Stimulated activated CD4-positive, alpha-beta T cell treated with anti-CD3 and anti-CD28 coated beads, Interleukin-4, amount 100 ng/mL, for 48 hours (primary cell): ENCODE data around the gene RMND5B.
"Not testable (repeated sequence)": the region's sequence is repeated elsewhere in the genome, so short reads cannot be mapped to it uniquely, and the experiment has no call there.

ENCODE experiments used
- DNase-seq, 2 donors: peaks; one replicate each; pipeline ENCODE4 v3.0.0-alpha.2; 2020; ENCODE audit warnings: low read depth in 2 of 2

RMND5B gene

DNA sequence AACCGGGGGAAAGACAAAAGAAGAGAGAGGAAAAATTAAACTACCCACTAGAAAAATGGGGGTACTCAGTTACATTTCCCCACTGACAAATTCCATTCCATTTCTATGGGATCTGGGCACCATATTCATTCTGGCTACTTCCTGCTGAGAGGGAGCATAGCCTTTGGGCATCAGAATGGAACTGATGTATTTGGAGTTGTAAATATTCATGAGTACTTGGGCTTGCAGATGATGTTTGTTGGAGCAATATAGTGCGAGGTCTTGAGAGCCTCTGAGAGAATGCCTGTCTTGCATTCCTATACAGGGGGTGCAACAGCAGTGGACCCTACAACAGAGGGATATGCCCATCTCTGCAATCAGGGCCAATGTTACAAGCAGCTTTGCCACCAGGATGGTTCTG is 39.6 kb downstream of the RMND5B start:
- no peak for DNase-seq

DNA sequence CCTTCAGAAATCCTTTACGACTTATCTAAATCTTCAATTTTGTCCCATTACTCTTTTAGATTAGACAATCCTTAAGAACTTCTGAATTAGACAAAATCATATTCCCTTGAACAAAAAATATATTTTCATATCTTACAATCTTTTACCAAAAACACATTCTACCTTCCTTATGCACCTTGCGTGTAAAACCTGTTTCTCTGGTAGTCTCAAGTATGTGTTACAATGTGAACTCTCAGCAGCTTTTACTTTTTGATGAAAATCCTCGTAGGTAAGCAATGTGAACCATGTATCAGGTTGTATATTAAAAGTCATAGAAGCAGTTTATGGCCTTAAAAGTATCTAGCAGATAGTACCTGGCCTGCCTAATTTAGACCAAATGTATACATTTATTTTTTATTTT is 43.6 kb downstream of the RMND5B start:
- no peak for DNase-seq

DNA sequence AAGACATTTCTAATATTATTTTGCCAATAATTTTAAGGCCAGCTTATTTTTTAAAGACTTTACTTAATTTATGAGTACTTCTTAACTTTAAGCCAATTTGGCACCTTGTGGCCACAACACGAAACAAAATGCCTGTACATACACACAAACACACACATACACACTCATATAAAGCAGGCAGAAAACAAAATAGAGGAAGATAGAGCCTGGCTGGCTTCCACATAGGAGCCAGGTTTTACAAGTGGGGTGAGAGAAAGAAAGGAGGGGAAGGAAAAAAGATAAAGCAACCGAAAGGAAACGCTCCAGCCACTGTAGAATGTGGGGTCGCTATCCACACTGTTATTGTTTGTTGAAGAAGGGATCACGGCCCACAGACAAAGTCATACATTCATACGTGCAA is 46.0 kb downstream of the RMND5B start:
- DNase-seq, result no peak

DNA sequence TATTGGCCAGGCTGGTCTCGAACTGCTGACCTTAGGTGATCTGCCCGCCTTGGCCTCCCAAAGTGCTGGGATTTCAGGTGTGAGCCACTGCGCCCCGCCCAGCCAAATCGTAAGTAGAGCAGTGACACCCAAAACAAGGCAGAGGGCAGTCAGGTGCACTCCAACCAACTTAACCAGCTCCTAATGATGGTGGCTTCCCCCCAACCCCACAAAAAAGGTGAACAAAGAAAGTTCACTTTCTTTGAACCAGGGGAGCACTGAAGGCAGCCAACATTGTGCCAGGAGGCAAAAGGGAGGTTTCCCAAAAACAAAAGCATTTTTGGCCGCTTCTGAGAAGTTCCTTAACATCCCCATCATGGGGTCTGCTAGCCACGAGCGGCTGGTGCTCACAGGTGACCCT is 46.8 kb downstream of the RMND5B start:
- no peak for DNase-seq

DNA sequence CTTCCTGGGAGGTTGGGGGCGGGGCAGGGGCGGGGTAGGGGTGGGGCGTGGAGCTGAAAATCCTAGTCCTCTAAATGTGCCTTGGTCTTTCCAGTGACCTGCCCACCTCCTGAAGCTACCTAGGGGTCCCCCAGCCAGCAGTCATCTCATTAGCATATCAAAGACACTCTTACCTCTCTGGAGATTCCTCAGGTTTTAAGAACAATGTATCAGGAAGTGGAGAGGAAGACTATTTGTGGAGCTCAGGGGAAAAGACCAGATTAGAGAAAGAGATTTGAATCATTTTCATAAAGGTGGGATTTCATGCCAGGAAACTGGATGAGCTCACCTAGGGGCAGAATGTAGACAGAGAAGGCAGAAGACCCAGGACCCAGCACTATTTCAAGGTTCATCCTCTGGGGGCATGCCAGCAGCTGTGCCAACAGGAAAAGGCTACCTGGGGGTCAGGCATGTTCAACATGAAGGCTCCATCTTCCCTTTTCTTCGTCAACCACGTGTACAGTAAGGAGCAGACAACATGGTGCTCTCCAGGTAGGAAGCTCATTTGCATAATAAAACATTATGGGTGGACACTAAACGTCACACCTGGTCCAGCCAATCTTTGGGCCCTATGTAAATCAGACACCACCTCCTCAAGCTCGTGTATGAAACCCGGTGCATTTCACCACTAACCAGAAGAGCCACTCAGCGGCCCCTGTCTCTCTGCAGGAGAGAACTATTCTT is 49.5 kb downstream of the RMND5B start:
- no peak for DNase-seq

DNA sequence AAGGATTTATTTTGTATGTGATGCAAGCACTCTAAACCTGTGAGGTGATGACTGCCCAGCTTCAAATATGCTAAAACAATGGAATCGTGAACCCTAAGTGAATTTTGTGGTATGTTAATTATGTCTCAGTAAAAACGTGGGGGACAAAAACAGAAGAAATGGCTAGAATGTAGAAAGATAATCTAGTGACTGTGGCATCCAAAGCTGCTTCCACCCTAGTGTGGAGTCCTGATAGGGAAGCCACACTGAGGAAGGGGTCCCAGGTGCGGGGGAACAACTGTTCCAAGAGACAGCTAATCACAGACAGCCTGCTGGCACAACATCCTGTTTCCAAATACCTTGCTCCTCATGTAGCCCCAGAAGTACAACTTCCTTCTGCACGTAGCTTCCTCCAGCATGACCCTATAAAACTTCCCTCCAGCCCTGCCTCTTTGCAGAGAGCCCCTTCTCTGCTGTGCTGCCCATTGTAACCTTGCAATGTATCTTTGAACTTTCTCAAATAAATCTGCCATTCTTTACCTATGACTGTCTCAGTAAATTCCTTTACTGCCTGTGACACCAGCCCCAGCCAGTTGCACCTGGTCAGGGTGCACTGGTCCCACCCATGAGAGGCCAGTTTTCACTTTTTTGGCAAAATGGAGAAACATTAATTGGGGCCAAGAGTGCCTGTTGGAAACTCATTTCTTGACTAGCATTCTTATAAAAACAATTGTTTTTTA is 51.5 kb downstream of the RMND5B start:
- no peak for DNase-seq

DNA sequence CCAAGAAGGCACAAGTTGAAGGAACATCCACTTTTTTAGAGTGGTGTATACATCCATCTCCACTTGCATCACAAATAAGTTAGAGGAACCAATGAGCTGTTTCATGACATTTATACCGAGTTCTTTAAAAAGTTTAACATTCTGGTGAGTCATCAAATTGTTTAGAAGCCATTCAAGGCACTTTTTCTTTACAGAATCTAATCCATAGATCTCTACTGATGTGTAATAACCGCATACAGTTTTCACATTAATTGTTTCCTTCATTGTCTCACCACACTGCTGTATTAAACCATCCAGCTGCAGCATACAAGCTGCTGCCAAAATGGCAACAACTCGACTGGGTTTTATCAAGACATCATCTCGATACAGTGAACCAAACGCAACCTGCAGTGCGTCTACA is 55.6 kb downstream of the RMND5B start:
- DNase-seq, result no peak

DNA sequence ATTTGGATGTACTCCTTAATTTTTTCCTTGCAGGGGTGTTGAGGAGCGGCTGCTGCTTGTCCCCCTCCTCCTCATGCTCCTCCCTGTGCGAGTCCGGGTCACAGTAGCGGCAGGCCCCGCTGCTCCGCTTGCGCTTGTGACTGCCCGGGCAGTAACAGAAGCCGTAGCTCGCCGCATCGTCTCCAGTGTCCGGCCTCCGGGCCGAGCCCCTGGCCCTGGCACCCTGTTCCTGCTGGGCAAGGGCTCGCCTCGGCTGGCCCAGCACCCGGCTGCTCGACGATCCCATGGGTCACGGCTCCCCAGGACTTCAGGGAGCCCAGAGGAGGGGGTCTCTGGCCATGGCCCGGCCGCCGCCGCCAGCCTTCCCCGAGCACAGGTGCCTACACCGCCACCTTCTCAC is 56.2 kb downstream of the RMND5B start, which contains the start of gene GMCL2:
Gene GMCL2, minus strand, starts transcription at position 358 of the 400 bp plus-strand sequence. Its CDS starts 72 bp downstream, at position 286.
- DNase-seq, result no peak

DNA sequence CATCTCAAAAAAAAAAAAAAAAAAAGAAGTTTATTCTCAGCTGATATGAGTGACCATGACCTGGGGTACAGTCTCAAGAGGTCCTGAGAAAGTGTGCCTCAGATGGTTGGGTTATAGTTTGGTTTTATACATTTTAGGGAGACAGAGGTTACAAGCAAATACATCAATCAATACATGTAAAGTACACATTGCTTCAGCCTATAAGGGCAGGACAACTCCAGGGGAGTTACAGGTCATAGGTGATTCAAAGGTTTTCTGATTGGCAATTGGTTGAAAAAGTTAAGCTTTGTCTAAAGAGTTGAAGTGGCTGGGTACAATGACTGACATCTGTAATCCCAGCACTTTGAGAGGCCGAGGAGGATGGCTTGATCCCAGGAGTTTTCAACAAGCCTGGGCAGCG is 58.6 kb downstream of the RMND5B start:
- no peak for DNase-seq

DNA sequence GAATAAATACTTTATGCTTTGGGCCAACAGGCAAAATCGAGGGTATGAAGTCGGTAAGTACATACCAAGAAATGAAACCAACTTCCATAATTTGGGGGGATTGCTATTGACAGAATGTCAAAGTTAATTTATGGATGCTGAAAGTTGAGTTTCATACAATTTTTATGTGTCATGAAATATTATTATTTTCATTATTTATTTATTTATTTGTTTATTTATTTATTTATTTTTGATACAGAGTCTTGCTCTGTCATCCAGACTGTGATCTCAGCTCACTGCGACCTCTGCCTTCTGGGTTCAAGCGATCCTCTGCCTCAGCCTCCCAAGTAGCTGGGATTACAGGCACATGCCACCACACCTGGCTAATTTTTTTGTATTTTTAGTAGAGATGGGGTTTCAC is 60.8 kb downstream of the RMND5B start:
- DNase-seq, result no peak

DNA sequence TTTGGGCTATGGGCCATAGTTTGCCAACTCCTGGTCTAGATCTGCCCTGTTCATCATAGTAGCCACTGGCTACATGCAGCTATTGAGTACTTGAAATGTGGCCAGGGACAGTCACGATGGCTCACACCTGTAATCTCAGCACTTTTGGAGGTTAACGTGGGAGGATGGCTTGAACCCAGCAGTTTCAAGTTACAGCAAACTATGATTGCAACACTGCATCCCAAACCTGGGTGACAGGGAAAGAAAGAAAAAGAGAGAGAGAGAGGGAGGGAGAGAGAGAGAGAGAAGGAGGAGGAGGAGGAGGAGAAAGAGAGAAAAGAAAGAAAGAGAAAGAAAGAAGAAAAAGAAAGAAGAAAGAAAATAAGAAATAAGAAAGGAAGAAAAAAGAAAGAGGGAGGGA is 61.4 kb downstream of the RMND5B start:
- no peak for DNase-seq

DNA sequence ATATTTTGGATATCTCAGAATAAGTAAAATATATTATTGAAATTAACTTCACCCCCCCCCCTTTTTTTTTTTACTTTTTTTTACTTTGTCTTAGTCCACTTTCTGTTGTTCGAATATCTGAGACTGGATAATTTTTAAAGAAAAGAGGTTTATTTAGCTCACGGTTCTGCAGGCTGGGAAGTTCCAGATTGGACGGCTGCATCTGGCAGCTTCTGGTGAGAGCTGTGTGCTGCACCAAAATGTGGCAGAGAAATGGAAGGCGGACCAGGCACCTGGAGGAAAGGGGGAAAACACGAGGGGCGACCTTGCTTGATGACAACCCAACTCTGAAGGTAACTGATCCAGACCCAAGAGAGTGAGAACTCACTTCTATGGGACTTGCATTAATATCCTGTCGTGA is 62.0 kb downstream of the RMND5B start:
- DNase-seq, result no peak

DNA sequence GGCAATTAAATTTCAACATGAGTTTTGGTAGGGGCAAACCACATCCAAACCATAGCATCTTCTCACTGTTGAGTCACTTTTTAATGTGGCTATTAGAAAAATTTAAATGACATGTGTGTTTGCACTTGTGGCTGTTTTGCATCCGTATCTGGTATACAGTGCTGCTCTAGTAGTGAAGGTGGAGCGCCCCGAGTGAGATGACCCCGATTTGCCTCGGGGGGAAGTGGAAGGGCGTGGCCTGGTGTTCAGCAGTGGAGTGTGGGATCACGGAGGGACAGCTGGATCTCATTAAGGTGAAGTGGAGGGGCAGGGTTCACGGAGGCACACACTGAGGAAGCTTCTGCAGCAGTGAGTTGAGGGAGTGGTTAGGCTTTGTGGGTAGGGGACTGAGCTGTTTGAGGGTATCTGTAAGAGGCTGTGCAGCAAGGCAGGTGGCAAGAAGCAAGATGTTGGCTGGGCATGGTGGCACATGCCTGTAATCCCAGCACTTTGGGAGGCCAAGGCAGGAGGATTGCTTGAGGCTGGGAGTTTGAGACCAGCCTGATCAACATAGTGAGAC is 62.5 kb downstream of the RMND5B start:
- DNase-seq, result no peak

DNA sequence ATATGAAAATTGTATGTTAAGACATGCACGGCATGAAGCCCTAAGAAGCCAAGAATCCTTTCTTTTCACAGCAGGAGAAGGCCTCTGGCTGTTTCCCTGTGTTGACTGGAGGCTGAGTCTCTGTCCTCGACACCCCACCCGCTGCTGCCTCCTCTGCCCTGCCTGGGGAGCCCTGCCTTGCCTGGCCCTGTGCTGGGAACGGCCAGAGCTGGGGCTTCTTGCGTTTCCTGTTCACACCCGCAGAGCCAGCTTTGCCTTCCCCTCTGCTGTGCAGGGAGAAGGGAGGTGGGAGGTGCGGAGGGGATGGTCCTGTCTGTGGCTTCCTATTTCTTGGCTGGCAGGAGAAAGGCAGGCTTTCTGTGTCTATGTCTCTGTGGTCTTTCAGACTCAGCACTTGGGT is 63.2 kb downstream of the RMND5B start:
- DNase-seq, result no peak

DNA sequence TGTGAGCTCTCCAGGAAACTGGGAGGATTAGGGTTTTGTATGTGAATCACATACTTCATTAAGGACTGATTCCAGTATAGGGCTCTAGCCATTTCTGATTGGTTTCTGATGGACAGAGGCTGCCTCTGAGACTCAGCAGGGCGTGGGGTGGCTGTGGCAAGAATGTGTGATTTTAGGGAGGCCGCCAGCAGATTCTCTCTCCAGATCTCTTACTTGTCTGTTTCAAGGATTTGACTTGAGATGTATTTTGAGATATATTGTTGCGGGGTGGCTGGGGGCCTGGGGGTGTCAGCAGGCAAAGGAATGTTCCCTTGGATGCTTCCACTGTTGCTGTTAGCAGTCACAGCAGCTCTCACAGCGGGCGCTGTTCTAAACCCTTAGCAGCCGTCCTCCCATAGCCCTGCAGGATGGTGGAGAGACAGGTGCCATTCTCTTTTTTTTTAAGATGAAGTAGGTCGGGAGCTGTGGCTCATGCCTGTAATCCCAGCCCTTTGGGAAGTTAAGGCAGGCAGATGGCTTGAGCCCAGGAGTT is 65.5 kb downstream of the RMND5B start:
- no peak for DNase-seq

DNA sequence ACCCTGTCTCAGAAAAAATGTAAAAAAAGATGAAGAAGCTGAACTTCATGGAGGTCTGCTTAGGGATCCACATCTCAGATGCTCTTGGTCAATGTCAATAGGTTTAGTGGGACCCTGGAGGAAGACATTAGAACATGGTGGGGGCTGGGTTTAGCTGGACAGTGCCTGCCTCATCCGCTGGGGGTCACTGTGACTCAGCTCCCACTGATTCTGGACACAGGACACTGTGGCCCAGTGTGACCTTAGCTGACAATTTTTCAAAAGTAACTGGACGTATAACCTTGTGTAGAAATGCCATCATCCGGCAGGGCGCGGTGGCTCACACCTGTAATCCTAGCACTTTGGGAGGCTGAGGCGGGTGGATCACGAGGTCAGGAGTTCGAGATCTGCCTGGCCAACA is 66.2 kb downstream of the RMND5B start:
- no peak for DNase-seq

DNA sequence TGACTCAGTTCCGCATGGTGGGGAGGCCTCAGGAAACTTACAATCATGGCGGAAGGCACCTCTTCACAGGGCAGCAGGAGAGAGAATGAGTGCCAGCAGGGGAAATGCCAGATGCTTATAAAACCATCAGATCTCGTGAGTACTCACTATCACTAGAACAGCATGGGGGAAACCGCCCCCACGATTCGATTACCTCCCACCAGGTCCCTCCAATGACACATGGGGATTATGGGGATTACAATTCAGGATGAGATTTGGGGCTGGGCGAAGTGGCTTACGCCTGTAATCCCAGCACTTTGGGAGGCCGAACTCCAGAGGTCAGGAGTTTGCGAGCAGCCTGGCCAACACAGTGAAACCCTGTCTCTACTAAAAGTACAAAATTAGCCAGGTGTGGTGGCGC is 67.3 kb downstream of the RMND5B start:
- not testable (repeated sequence) for DNase-seq

DNA sequence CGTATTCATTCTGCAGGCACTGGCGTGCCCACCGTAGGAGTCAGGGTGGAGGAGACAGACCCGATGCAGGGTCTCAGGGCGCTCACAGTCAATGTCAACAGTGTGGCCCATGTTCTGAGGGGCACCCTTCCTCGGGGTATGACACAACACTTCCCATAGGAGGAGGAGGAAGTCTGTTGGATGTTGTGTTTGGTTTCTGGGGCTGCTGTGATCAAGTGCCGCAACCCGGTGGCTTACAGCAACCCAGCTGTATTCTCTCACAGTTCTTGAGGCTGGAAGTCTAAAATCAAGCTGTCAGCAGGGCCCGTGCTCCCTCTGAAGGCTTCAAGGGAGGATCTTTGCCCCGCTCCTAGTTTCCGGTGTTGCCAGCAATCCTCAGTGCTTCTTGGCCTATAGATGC is 67.9 kb downstream of the RMND5B start:
- no peak for DNase-seq

DNA sequence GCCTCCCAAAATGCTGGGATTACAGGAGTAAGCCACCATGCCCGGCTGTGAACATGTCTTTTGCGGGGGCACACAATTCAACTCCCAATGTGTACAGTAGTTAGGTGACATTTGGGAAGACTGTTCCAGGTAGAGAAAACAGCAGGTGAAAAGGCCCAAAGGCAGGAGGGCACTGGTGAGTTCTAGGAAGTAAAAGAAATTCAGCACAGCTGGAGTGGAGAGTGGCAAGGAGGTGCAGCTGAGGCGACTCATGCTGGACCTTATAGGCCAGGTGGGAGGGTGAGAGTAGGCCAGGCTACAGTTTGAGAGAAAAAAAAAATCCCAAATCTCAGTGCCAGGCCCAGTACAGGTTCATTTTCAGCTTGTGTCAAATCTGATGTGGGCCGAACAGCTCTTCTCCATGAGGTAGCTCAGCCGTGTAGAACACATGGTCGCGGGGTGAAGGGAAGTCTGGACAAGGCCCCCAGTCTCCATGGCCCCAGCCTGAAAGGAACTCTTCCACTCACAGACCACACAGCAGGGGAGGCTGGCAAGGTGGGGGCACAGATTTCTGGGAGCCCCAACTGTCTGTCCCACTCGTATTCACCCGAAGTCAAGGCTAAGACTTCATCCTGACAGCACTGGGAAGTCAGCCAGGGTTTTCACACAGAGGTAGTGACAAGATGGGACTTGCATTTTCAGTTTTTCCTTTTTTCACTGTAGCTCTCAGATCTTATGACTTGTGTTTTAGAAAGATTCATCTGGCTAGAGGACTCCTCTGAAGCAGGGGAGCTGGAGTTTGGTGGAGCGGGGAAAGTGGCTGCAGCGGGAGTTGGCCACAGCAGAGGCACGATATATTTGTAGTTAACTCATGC is 69.0 kb downstream of the RMND5B start:
- DNase-seq, result no peak
